NT2/D1 (cell line): ENCODE results near the gene GRID2.

ENCODE experiments used
- SUZ12 ChIP-seq: IDR thresholded peaks from 2 replicates; pipeline ENCODE4 v1.6.1; 2011; ENCODE audit not compliant: insufficient read length, insufficient read depth; ENCODE audit errors: extremely low read depth
- YY1 ChIP-seq: IDR thresholded peaks from 2 replicates; pipeline ENCODE4 v1.6.1; 2011; ENCODE audit not compliant: insufficient read length, insufficient read depth
- ZNF274 ChIP-seq: IDR thresholded peaks from 2 replicates; pipeline ENCODE4 v1.6.1; 2011; ENCODE audit warnings: mild to moderate bottlenecking, low read depth, low read length

DNA sequence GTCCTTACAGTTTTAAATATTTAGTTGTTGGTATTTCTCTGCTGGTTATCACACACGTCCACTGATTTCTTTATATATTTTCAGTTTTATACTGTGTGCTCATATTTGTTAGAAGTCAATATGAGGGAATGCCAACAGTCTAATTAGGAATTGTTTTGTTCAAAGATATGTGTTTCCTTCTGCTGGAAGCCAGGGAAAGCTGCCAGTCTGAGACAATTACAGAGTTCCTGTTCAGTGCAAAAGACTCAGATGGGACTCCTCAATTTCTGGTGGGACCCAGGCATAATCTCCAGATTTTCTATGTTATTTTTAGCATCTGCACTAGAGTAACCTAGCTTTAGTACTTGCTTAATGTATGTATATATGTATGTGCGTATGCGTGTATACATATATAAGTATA lies 486.0 kb downstream of the GRID2 start:
- TF ChIP-seq ZNF274 = no peak
- TF ChIP-seq YY1 = no peak
- no peak for TF ChIP-seq SUZ12
